K562 (cell line): Measurements from ENCODE around the gene LY6G5B. TPM values are rescaled to one million over a fixed set of nuclear protein-coding genes. Genes with fewer than 3 reads are reported as not detected.

ENCODE experiments used
- ATF4 ChIP-seq: fragments of 450-650 bp; formaldehyde crosslinking; IDR thresholded peaks from 2 replicates; pipeline ENCODE4 v1.4.0; 2022; ENCODE audit warnings: mild to moderate bottlenecking, moderate library complexity
- BMI1 ChIP-seq: fragments of 150-350 bp; IDR thresholded peaks from 2 replicates; pipeline ENCODE4 v1.6.1; 2014; ENCODE audit warnings: low read length
- CXXC5 ChIP-seq: fragments of 250-450 bp; sonication (Bioruptor Pico); IDR thresholded peaks from 2 replicates; pipeline ENCODE4 v1.8.0; 2022; ENCODE audit warnings: inconsistent platforms, mild to moderate bottlenecking, moderate library complexity
- EWSR1 ChIP-seq: fragments of 450-650 bp; IDR thresholded peaks from 2 replicates; pipeline ENCODE4 v1.6.1; 2018; ENCODE audit warnings: borderline replicate concordance, mild to moderate bottlenecking, low read depth, moderate library complexity; ENCODE audit not compliant: partially characterized antibody
- GATAD2A ChIP-seq: fragments of 450-650 bp; IDR thresholded peaks from 2 replicates; pipeline ENCODE4 v1.6.1; 2017
- GMEB1 ChIP-seq: fragments of 250-450 bp; sonication (Bioruptor Pico); IDR thresholded peaks from 2 replicates; pipeline ENCODE4 v1.4.0; 2020; ENCODE audit warnings: mild to moderate bottlenecking
- KDM1A ChIP-seq, 2 experiments: fragments of 450-650 bp; IDR thresholded peaks; 2 replicates each; pipeline ENCODE4 v1.6.1; 2016; ENCODE audit warnings: mild to moderate bottlenecking in 2 of 2
- KDM4B ChIP-seq, 2 experiments: fragments of 450-650 bp in 1 of 2; sonication (generic) in 1 of 2; IDR thresholded peaks; 2 replicates each; pipeline ENCODE4 v1.6.1; 2016 to 2017; ENCODE audit warnings: borderline replicate concordance in 2 of 2, antibody characterized with exemption in 1 of 2, low read depth in 1 of 2, mild to moderate bottlenecking in 1 of 2
- POLR2H ChIP-seq: IDR thresholded peaks from 2 replicates; pipeline ENCODE4 v1.6.1; 2016; ENCODE audit warnings: missing genetic modification characterization, low read depth, mild to moderate bottlenecking, control low read depth, missing compliant biosample characterization, moderate library complexity
- PTTG1 ChIP-seq: fragments of 450-650 bp; IDR thresholded peaks from 2 replicates; pipeline ENCODE4 v1.6.1; 2016; ENCODE audit warnings: low read depth, mild to moderate bottlenecking, missing genetic modification characterization, missing compliant biosample characterization
- RBBP5 ChIP-seq: fragments of 200-600 bp; sonication (generic); IDR thresholded peaks from 2 replicates; pipeline ENCODE4 v1.6.1; 2012; ENCODE audit warnings: borderline replicate concordance, mild to moderate bottlenecking, low read length, control low read depth, inconsistent platforms; ENCODE audit not compliant: insufficient read depth, poor library complexity, severe bottlenecking
- SUPT5H ChIP-seq: fragments of 450-650 bp; IDR thresholded peaks from 2 replicates; pipeline ENCODE4 v1.6.1; 2016
- TCF7 ChIP-seq: sonication (generic); IDR thresholded peaks from 2 replicates; pipeline ENCODE4 v1.6.1; 2016; ENCODE audit warnings: antibody characterized with exemption, borderline replicate concordance
- TRIM28 ChIP-seq: fragments of 450-650 bp; IDR thresholded peaks from 2 replicates; pipeline ENCODE4 v1.6.1; 2017
- USF1 ChIP-seq: sonication (generic); formaldehyde crosslinking; IDR thresholded peaks from 2 replicates; pipeline ENCODE4 v1.9.0; 2022; ENCODE audit warnings: mild to moderate bottlenecking, missing genetic modification reagents
- ZBTB8A ChIP-seq: fragments of 450-650 bp; IDR thresholded peaks from 2 replicates; pipeline ENCODE4 v1.6.1; 2018; ENCODE audit warnings: mild to moderate bottlenecking, moderate library complexity; ENCODE audit not compliant: partially characterized antibody
- ZNF277 ChIP-seq: fragments of 250-450 bp; sonication (Bioruptor Pico); IDR thresholded peaks from 2 replicates; pipeline ENCODE4 v1.8.0; 2022; ENCODE audit warnings: inconsistent platforms, mild to moderate bottlenecking, moderate library complexity, borderline replicate concordance
- ZNF41 ChIP-seq: fragments of 250-450 bp; sonication (Bioruptor Pico); conservative IDR thresholded peaks from 2 replicates; pipeline ENCODE4 v1.4.0; 2020; ENCODE audit warnings: mild to moderate bottlenecking
- ZNF551 ChIP-seq: fragments of 250-450 bp; sonication (Bioruptor Pico); IDR thresholded peaks from 2 replicates; pipeline ENCODE4 v1.5.0; 2021; ENCODE audit warnings: mild to moderate bottlenecking, moderate library complexity
- polyA plus RNA-seq, 8 experiments: library from polyadenylated mRNA; depleted of rRNA in 4 of 8; stranded (reverse) in 5 of 8; unstranded in 3 of 8; fragments of >200 nt; fragmentation: Nextera tagmentation in 2 of 8; fragmentation: Illumina TruSeq in 1 of 8; extraction: Ambion mirVana in 2 of 8; extraction: Trizol in 1 of 8; gene quantifications; 2 replicates each; pipeline versions ENCODE4 v1.2.1 to v1.2.3, GENCODE V29; 2011 to 2014; ENCODE audit warnings: inconsistent platforms in 1 of 8, missing spikeins in 1 of 8
- total RNA-seq, 7 experiments: library from RNA; depleted of rRNA in 6 of 7; stranded (reverse); fragments of >200 nt in 6 of 7; fragmentation: Illumina TruSeq in 2 of 7; extraction: Trizol in 2 of 7; gene quantifications; 2 replicates each; pipeline versions ENCODE4 v1.2.1 to v1.2.3, GENCODE V29; 2011 to 2021; ENCODE audit warnings: low replicate concordance in 1 of 7
- TF ChIP-seq, protein P1 (sequence below): fragments of 450-650 bp; IDR thresholded peaks from 2 replicates; pipeline ENCODE4 v1.6.1; 2016; ENCODE audit warnings: borderline replicate concordance

LY6G5B gene
- total and polyA plus RNA-seq, 9 of the 15 experiments (the other 6 are each of a cell fraction or from before 2014, with no cell fraction given): 6.0 to 27.0 (median 7.5) TPM

GRCh38 chr6:31664790-31665500, 4.8 kb upstream of the LY6G5B start, which contains the start of gene GPANK1 (continued):
- TF ChIP-seq TCF7 (no peak), CXXC5 (CRISPR knock-in tag) (peak; percentile 88), POLR2H (tag) (no peak), RBBP5 (no peak), KDM4B (IDR thresholded peaks at IDR 0.05; ENCODE audit: borderline replicate concordance in 2 of 2, low read depth in 1 of 2) (0 out of 4 replicates have a peak, but pooled peaks of 1 of the 2 experiments have one; percentile 61), KDM1A (IDR thresholded peaks at IDR 0.05) (no peak), ATF4 (CRISPR knock-in tag) (peak; percentile 28; the same call in 1 of the 2 replicates), ZNF41 (0 out of 2 replicates have a peak, but pooled peaks have one; percentile 47), EWSR1 (no peak), ZBTB8A (no peak), ZNF551 (CRISPR knock-in tag) (no peak), GMEB1 (CRISPR knock-in tag) (no peak), SUPT5H (peak; percentile 91; the same call in 1 of the 2 replicates), TRIM28 (peak; percentile 46; the same call in 1 of the 2 replicates), GATAD2A (no peak), PTTG1 (tag) (no peak), ZNF277 (CRISPR knock-in tag) (no peak), BMI1 (no peak), USF1 (CRISPR knock-in tag) (peak; percentile 50; the same call in 1 of the 2 replicates)
- TF ChIP-seq, protein P1, sequence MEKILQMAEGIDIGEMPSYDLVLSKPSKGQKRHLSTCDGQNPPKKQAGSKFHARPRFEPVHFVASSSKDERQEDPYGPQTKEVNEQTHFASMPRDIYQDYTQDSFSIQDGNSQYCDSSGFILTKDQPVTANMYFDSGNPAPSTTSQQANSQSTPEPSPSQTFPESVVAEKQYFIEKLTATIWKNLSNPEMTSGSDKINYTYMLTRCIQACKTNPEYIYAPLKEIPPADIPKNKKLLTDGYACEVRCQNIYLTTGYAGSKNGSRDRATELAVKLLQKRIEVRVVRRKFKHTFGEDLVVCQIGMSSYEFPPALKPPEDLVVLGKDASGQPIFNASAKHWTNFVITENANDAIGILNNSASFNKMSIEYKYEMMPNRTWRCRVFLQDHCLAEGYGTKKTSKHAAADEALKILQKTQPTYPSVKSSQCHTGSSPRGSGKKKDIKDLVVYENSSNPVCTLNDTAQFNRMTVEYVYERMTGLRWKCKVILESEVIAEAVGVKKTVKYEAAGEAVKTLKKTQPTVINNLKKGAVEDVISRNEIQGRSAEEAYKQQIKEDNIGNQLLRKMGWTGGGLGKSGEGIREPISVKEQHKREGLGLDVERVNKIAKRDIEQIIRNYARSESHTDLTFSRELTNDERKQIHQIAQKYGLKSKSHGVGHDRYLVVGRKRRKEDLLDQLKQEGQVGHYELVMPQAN: peak; percentile 39; the same call in 1 of the 2 replicates
